ENCODE results near the gene PFDN1. TPM values are rescaled to one million over a fixed set of nuclear protein-coding genes. Genes with fewer than 3 reads are reported as not detected.
A peak's percentile ranks its signal among the peaks of the same experiment; 100 is the strongest.
"Not testable (repeated sequence)": the region's sequence is repeated elsewhere in the genome, so short reads cannot be mapped to it uniquely, and the experiment has no call there.

The PFDN1 gene
- total and polyA plus RNA-seq, 10 donors, result 38.0 to 82.1 (median 61.6) TPM

GRCh38 chr5:140344683-140345423 lies 42.0 kb upstream of the PFDN1 start:
- TF ChIP-seq POLR2AphosphoS5 (IDR thresholded peaks at IDR 0.05) (no peak), CTCF (IDR thresholded peaks at IDR 0.05 in 8 of 11, conservative IDR thresholded peaks at IDR 0.05 in 3 of 11) (no peak), POLR2A (IDR thresholded peaks at IDR 0.05) (no peak)
- Histone ChIP-seq H3K36me3 (no peaks in the 10 kb centered on the region), H3K4me1 (peaks cover 27 to 86% (median 65%) of the 10 kb centered on the region in 6 donors), H3K4me3 (peak overlapping the region; percentile 62 to 88 (median 74)), H3K27ac (peak overlapping the region in 2 of 8 donors; percentile 72 to 83), H3K27me3 (replicated peaks in 1 of 7) (peaks cover 0 to 22% (median 0%) of the 10 kb centered on the region in 7 donors), H3K9me3 (no peaks in the 10 kb centered on the region)
- intact Hi-C loops (cut with DNase I; ENCODE audit: low total_unique reads), result no loop called here
- WGBS, 5 donors, result 66 to 91% (median 70%) methylated on average over 3 to 4 of the region's 4 CpGs
- DNase-seq, result peak; percentile 44

- H3K4me1 ChIP-seq, result peaks cover 27 to 91% (median 70%) of the 10 kb centered on the region in 6 donors
- H3K36me3 ChIP-seq; H3K9me3 ChIP-seq; intact Hi-C loops (cut with DNase I; ENCODE audit: low total_unique reads); H3K4me3 ChIP-seq: not testable (repeated sequence)
- peak overlapping the region in 1 of 8 donors; percentile 83 for H3K27ac ChIP-seq
- DNase-seq, result peak; percentile 40
- WGBS, 5 donors, result 95 to 98% (median 97%) methylated on average over 8 of the region's 8 CpGs
- peaks cover 0 to 14% (median 0%) of the 10 kb centered on the region in 7 donors for H3K27me3 ChIP-seq (replicated peaks in 1 of 7)
These were observed 40.9 kb upstream of the PFDN1 start for GRCh38 chr5:140343849-140344248.

DNA sequence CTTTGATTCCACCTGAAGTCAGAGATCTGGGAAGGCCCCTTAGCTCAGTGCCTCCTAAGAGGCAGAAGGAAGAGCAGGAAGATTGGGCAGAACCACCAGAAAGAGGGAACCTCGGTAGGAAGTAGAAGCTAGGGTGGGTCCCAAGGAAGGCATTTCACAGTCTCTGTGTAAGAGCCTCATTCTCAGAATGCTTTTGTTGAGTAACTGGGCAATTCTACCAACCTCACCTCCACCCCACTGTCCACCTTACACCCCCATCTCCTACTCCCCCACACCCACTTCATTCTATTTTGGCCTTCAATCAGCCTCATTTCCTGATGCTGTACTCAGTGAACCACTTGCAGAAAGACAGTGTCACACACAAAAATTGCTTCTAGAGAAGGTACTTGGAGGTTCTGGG lies 40.0 kb upstream of the PFDN1 start:
- intact Hi-C loops (cut with DNase I; ENCODE audit: low total_unique reads), result no loop called here
- TF ChIP-seq POLR2A (IDR thresholded peaks at IDR 0.05) (no peak), CTCF (IDR thresholded peaks at IDR 0.05 in 8 of 11, conservative IDR thresholded peaks at IDR 0.05 in 3 of 11) (no peak), POLR2AphosphoS5 (IDR thresholded peaks at IDR 0.05) (no peak)
- 8 to 33% (median 23%) methylated on average over 1 of the region's 1 CpG for WGBS, 5 donors
- H3K36me3 ChIP-seq, result no peaks in the 10 kb centered on the region
- peaks cover 0 to 14% (median 0%) of the 10 kb centered on the region in 7 donors for H3K27me3 ChIP-seq (replicated peaks in 1 of 7)
- peak overlapping the region in 7 of 8 donors; percentile 6 to 83 (median 74) for H3K27ac ChIP-seq
- DNase-seq, result no peak
- no peak overlapping the region for H3K4me3 ChIP-seq
- no peaks in the 10 kb centered on the region for H3K9me3 ChIP-seq
- peaks cover 27 to 93% (median 67%) of the 10 kb centered on the region in 6 donors for H3K4me1 ChIP-seq

- TF ChIP-seq POLR2A (IDR thresholded peaks at IDR 0.05), result no peak
- TF ChIP-seq POLR2AphosphoS5 (IDR thresholded peaks at IDR 0.05), result peak in 1 of 3 donors; percentile 84
These were observed 39.4 kb upstream of the PFDN1 start for GRCh38 chr5:140342287-140342686.

GRCh38 chr5:140341591-140341990 lies 38.7 kb upstream of the PFDN1 start:
- intact Hi-C loops (cut with DNase I; ENCODE audit: low total_unique reads), result no loop called here
- 59 to 82% (median 77%) methylated on average over 3 to 5 of the region's 5 CpGs for WGBS, 5 donors
- no peaks in the 10 kb centered on the region for H3K9me3 ChIP-seq
- peaks cover 0 to 10% (median 0%) of the 10 kb centered on the region in 7 donors for H3K27me3 ChIP-seq (replicated peaks in 1 of 7)
- no peak overlapping the region for H3K4me3 ChIP-seq
- peak overlapping the region; percentile 27 to 83 (median 70) for H3K27ac ChIP-seq
- DNase-seq, result peak; percentile 76
- H3K4me1 ChIP-seq, result peaks cover 19 to 81% (median 56%) of the 10 kb centered on the region in 6 donors
- no peaks in the 10 kb centered on the region for H3K36me3 ChIP-seq
- TF ChIP-seq POLR2A (IDR thresholded peaks at IDR 0.05) (no peak), CTCF (IDR thresholded peaks at IDR 0.05 in 8 of 11, conservative IDR thresholded peaks at IDR 0.05 in 3 of 11) (no peak), POLR2AphosphoS5 (IDR thresholded peaks at IDR 0.05) (no peak)

More at GRCh38 chr5:140342287-140342686, 39.4 kb upstream of the PFDN1 start:
- peaks cover 0 to 11% (median 0%) of the 10 kb centered on the region in 7 donors for H3K27me3 ChIP-seq (replicated peaks in 1 of 7)
- peak overlapping the region; percentile 27 to 83 (median 70) for H3K27ac ChIP-seq
- 14 to 23% (median 22%) methylated on average over 6 of the region's 6 CpGs for WGBS, 5 donors
- intact Hi-C loops (cut with DNase I; ENCODE audit: low total_unique reads), result no loop called here
- H3K9me3 ChIP-seq, result no peaks in the 10 kb centered on the region
- no peaks in the 10 kb centered on the region for H3K36me3 ChIP-seq
- H3K4me3 ChIP-seq, result no peak overlapping the region
- peaks cover 24 to 88% (median 63%) of the 10 kb centered on the region in 6 donors for H3K4me1 ChIP-seq
- peak; percentile 72 for DNase-seq

Data from spleen (tissue), 11 donors.